HepG2 (cell line): ENCODE data around the gene PIM3. TPM values are rescaled to one million over a fixed set of nuclear protein-coding genes. Genes with fewer than 3 reads are reported as not detected.

Source experiments
- ZBTB46 ChIP-seq: sonication (generic); formaldehyde crosslinking; IDR thresholded peaks from 2 replicates; pipeline ENCODE4 v1.4.0; 2020; ENCODE audit warnings: mild to moderate bottlenecking, missing genetic modification reagents, borderline replicate concordance
- ZNF280D ChIP-seq: sonication (generic); formaldehyde crosslinking; IDR thresholded peaks from 2 replicates; pipeline ENCODE4 v1.5.1; 2020; ENCODE audit warnings: mild to moderate bottlenecking, missing genetic modification reagents
- ZNF407 ChIP-seq: sonication (generic); formaldehyde crosslinking; IDR thresholded peaks from one replicate; pipeline ENCODE4 v1.5.1; 2020; ENCODE audit warnings: mild to moderate bottlenecking, missing genetic modification reagents; ENCODE audit errors: not compliant biosample characterization
- ZNF607 ChIP-seq: sonication (generic); formaldehyde crosslinking; IDR thresholded peaks from 2 replicates; pipeline ENCODE4 v1.5.1; 2020; ENCODE audit warnings: missing genetic modification reagents, mild to moderate bottlenecking, borderline replicate concordance
- ZSCAN25 ChIP-seq: sonication (generic); formaldehyde crosslinking; IDR thresholded peaks from 2 replicates; pipeline ENCODE4 v1.8.0; 2022; ENCODE audit warnings: mild to moderate bottlenecking, missing genetic modification reagents
- polyA plus RNA-seq, 8 experiments: library from polyadenylated mRNA; depleted of rRNA in 3 of 8; stranded (reverse) in 7 of 8; unstranded in 1 of 8; fragments of >200 nt; fragmentation: Illumina TruSeq in 4 of 8; extraction: Trizol in 4 of 8; gene quantifications; 2 replicates each; pipeline versions ENCODE4 v1.2.1 to v1.2.3, GENCODE V29; 2011 to 2016; ENCODE audit warnings: low read depth in 4 of 8, missing spikeins in 1 of 8, mixed read lengths in 1 of 8; ENCODE audit not compliant: insufficient read depth in 1 of 8
- total RNA-seq, 5 experiments: library from RNA; depleted of rRNA; stranded (reverse); fragments of >200 nt; fragmentation: Illumina TruSeq; extraction: Trizol; gene quantifications; 2 replicates each; pipeline ENCODE4 v1.2.3, GENCODE V29; 2016; ENCODE audit warnings: low read depth in 1 of 5

PIM3 gene
- total and polyA plus RNA-seq, 2 of the 13 experiments (the other 11 are each of a cell fraction or from before 2014, with no cell fraction given), result 21.6 to 31.2 TPM

- TF ChIP-seq ZNF280D (0 out of 2 replicates have a peak, but pooled peaks have one; percentile 35), ZNF407 (no peak), ZSCAN25 (0 out of 2 replicates have a peak, but pooled peaks have one; percentile 30), ZBTB46 (no peak), ZNF607 (CRISPR knock-in tag) (no peak)
These were observed 4.8 kb upstream of the PIM3 start (continued) for GRCh38 chr22:49955581-49956417.
